Measurements from ENCODE around the gene NTSR1.

NTSR1 gene

GRCh38 chr20:62782149-62782892, 73.7 kb downstream of the NTSR1 start:
- Histone ChIP-seq H3K18ac (ENCODE audit: low read length) (no peak overlapping the region), H2BK15ac (replicated peaks; ENCODE audit: low read depth) (no peak overlapping the region), H3K4me3 (ENCODE audit: low read length) (no peak overlapping the region), H2BK5ac (ENCODE audit: low read length) (no peak overlapping the region), H3K4ac (ENCODE audit: low read depth, low read length) (no peak overlapping the region), H3K9ac (ENCODE audit: low read length) (no peak overlapping the region), H3K56ac (ENCODE audit: low read length) (no peak overlapping the region), H3K27me3 (ENCODE audit: insufficient read depth, low read length, poor library complexity) (no peaks in the 10 kb centered on the region), H2AK5ac (ENCODE audit: low read length) (no peak overlapping the region), H3K4me2 (ENCODE audit: low read length) (no peak overlapping the region), H3K79me2 (ENCODE audit: control insufficient read depth, insufficient read depth, low read length) (no peaks in the 10 kb centered on the region), H3K23ac (ENCODE audit: low read length) (no peak overlapping the region), H3K36me3 (ENCODE audit: control insufficient read depth, insufficient read depth, low read length) (no peaks in the 10 kb centered on the region), H4K8ac (ENCODE audit: low read depth, low read length) (no peak overlapping the region), H3K79me1 (ENCODE audit: low read length) (no peaks in the 10 kb centered on the region), H3K27ac (ENCODE audit: low read depth, low read length) (no peak overlapping the region), H2BK120ac (ENCODE audit: low read depth, low read length) (no peak overlapping the region), H4K5ac (ENCODE audit: low read length) (no peak overlapping the region), H3K4me1 (ENCODE audit: control insufficient read depth, low read depth, low read length) (no peaks in the 10 kb centered on the region)
- no CpG with 5 or more reads among the region's 18 CpGs for WGBS (ENCODE audit: extremely low coverage, insufficient coverage, low lambda C conversion rate)
- DNase-seq: no peak

- no peak overlapping the region for H2BK120ac ChIP-seq (ENCODE audit: low read depth, low read length)
- H3K4me3 ChIP-seq (ENCODE audit: low read length): no peak overlapping the region
- H3K79me2 ChIP-seq (ENCODE audit: control insufficient read depth, insufficient read depth, low read length): no peaks in the 10 kb centered on the region
- no peak overlapping the region for H3K9ac ChIP-seq (ENCODE audit: low read length)
- H3K4ac ChIP-seq (ENCODE audit: low read depth, low read length): no peak overlapping the region
- H2AK5ac ChIP-seq (ENCODE audit: low read length): no peak overlapping the region
- no CpG with 5 or more reads among the region's 9 CpGs for WGBS (ENCODE audit: extremely low coverage, insufficient coverage, low lambda C conversion rate)
- H4K5ac ChIP-seq (ENCODE audit: low read length): no peak overlapping the region
- H3K27ac ChIP-seq (ENCODE audit: low read depth, low read length): no peak overlapping the region
- H3K36me3 ChIP-seq (ENCODE audit: control insufficient read depth, insufficient read depth, low read length): no peaks in the 10 kb centered on the region
- H3K79me1 ChIP-seq (ENCODE audit: low read length): no peaks in the 10 kb centered on the region
- H3K56ac ChIP-seq (ENCODE audit: low read length): no peak overlapping the region
- no peaks in the 10 kb centered on the region for H3K4me1 ChIP-seq (ENCODE audit: control insufficient read depth, low read depth, low read length)
- H3K4me2 ChIP-seq (ENCODE audit: low read length): no peak overlapping the region
- H4K8ac ChIP-seq (ENCODE audit: low read depth, low read length): no peak overlapping the region
- no peak overlapping the region for H3K18ac ChIP-seq (ENCODE audit: low read length)
- H2BK15ac ChIP-seq (replicated peaks; ENCODE audit: low read depth): no peak overlapping the region
- no peak overlapping the region for H3K23ac ChIP-seq (ENCODE audit: low read length)
- H2BK5ac ChIP-seq (ENCODE audit: low read length): no peak overlapping the region
- no peak for DNase-seq
- H3K27me3 ChIP-seq (ENCODE audit: insufficient read depth, low read length, poor library complexity): no peaks in the 10 kb centered on the region
Observed at GRCh38 chr20:62782893-62783278, 74.2 kb downstream of the NTSR1 start.

GRCh38 chr20:62784497-62784896, 75.9 kb downstream of the NTSR1 start:
- no peak overlapping the region for H3K9ac ChIP-seq (ENCODE audit: low read length)
- no CpG with 5 or more reads among the region's 16 CpGs for WGBS (ENCODE audit: extremely low coverage, insufficient coverage, low lambda C conversion rate)
- H3K79me1 ChIP-seq (ENCODE audit: low read length): no peaks in the 10 kb centered on the region
- H3K79me2 ChIP-seq (ENCODE audit: control insufficient read depth, insufficient read depth, low read length): no peaks in the 10 kb centered on the region
- H4K8ac ChIP-seq (ENCODE audit: low read depth, low read length): no peak overlapping the region
- H3K36me3 ChIP-seq (ENCODE audit: control insufficient read depth, insufficient read depth, low read length): no peaks in the 10 kb centered on the region
- H3K4ac ChIP-seq (ENCODE audit: low read depth, low read length): no peak overlapping the region
- H3K18ac ChIP-seq (ENCODE audit: low read length): no peak overlapping the region
- H3K27ac ChIP-seq (ENCODE audit: low read depth, low read length): no peak overlapping the region
- H3K56ac ChIP-seq (ENCODE audit: low read length): no peak overlapping the region
- no peak overlapping the region for H3K23ac ChIP-seq (ENCODE audit: low read length)
- H2BK120ac ChIP-seq (ENCODE audit: low read depth, low read length): no peak overlapping the region
- H3K4me3 ChIP-seq (ENCODE audit: low read length): no peak overlapping the region
- H3K27me3 ChIP-seq (ENCODE audit: insufficient read depth, low read length, poor library complexity): no peaks in the 10 kb centered on the region
- DNase-seq: no peak
- H2BK15ac ChIP-seq (replicated peaks; ENCODE audit: low read depth): no peak overlapping the region
- H2BK5ac ChIP-seq (ENCODE audit: low read length): no peak overlapping the region
- no peak overlapping the region for H4K5ac ChIP-seq (ENCODE audit: low read length)
- H3K4me1 ChIP-seq (ENCODE audit: control insufficient read depth, low read depth, low read length): no peaks in the 10 kb centered on the region
- no peak overlapping the region for H3K4me2 ChIP-seq (ENCODE audit: low read length)
- no peak overlapping the region for H2AK5ac ChIP-seq (ENCODE audit: low read length)

- Histone ChIP-seq H3K4ac (ENCODE audit: low read depth, low read length) (no peak overlapping the region), H3K79me1 (ENCODE audit: low read length) (no peaks in the 10 kb centered on the region), H2AK5ac (ENCODE audit: low read length) (no peak overlapping the region), H3K4me1 (ENCODE audit: control insufficient read depth, low read depth, low read length) (no peaks in the 10 kb centered on the region), H3K36me3 (ENCODE audit: control insufficient read depth, insufficient read depth, low read length) (no peaks in the 10 kb centered on the region), H2BK5ac (ENCODE audit: low read length) (no peak overlapping the region), H3K4me3 (ENCODE audit: low read length) (no peak overlapping the region), H3K4me2 (ENCODE audit: low read length) (no peak overlapping the region), H3K18ac (ENCODE audit: low read length) (no peak overlapping the region), H4K5ac (ENCODE audit: low read length) (no peak overlapping the region), H3K56ac (ENCODE audit: low read length) (no peak overlapping the region), H3K23ac (ENCODE audit: low read length) (no peak overlapping the region), H2BK120ac (ENCODE audit: low read depth, low read length) (no peak overlapping the region), H3K27me3 (ENCODE audit: insufficient read depth, low read length, poor library complexity) (no peaks in the 10 kb centered on the region), H3K27ac (ENCODE audit: low read depth, low read length) (no peak overlapping the region), H4K8ac (ENCODE audit: low read depth, low read length) (no peak overlapping the region), H3K9ac (ENCODE audit: low read length) (no peak overlapping the region), H3K79me2 (ENCODE audit: control insufficient read depth, insufficient read depth, low read length) (no peaks in the 10 kb centered on the region), H2BK15ac (replicated peaks; ENCODE audit: low read depth) (no peak overlapping the region)
- WGBS (ENCODE audit: extremely low coverage, insufficient coverage, low lambda C conversion rate): no CpG with 5 or more reads among the region's 11 CpGs
- no peak for DNase-seq
Observed at GRCh38 chr20:62785393-62785792, 76.8 kb downstream of the NTSR1 start.

- no peak overlapping the region for H3K18ac ChIP-seq (ENCODE audit: low read length)
- no peak overlapping the region for H4K8ac ChIP-seq (ENCODE audit: low read depth, low read length)
- no peak overlapping the region for H3K56ac ChIP-seq (ENCODE audit: low read length)
- no CpG with 5 or more reads among the region's 13 CpGs for WGBS (ENCODE audit: extremely low coverage, insufficient coverage, low lambda C conversion rate)
- H3K4ac ChIP-seq (ENCODE audit: low read depth, low read length): no peak overlapping the region
- no peak overlapping the region for H2BK120ac ChIP-seq (ENCODE audit: low read depth, low read length)
- H3K4me1 ChIP-seq (ENCODE audit: control insufficient read depth, low read depth, low read length): no peaks in the 10 kb centered on the region
- no peak for DNase-seq
- no peaks in the 10 kb centered on the region for H3K36me3 ChIP-seq (ENCODE audit: control insufficient read depth, insufficient read depth, low read length)
- no peak overlapping the region for H3K23ac ChIP-seq (ENCODE audit: low read length)
- H2AK5ac ChIP-seq (ENCODE audit: low read length): no peak overlapping the region
- H2BK15ac ChIP-seq (replicated peaks; ENCODE audit: low read depth): no peak overlapping the region
- H4K5ac ChIP-seq (ENCODE audit: low read length): no peak overlapping the region
- H3K27ac ChIP-seq (ENCODE audit: low read depth, low read length): no peak overlapping the region
- no peak overlapping the region for H3K4me2 ChIP-seq (ENCODE audit: low read length)
- H3K79me2 ChIP-seq (ENCODE audit: control insufficient read depth, insufficient read depth, low read length): no peaks in the 10 kb centered on the region
- H3K27me3 ChIP-seq (ENCODE audit: insufficient read depth, low read length, poor library complexity): no peaks in the 10 kb centered on the region
- no peak overlapping the region for H2BK5ac ChIP-seq (ENCODE audit: low read length)
- H3K79me1 ChIP-seq (ENCODE audit: low read length): no peaks in the 10 kb centered on the region
- no peak overlapping the region for H3K9ac ChIP-seq (ENCODE audit: low read length)
- no peak overlapping the region for H3K4me3 ChIP-seq (ENCODE audit: low read length)
Observed at GRCh38 chr20:62786157-62786556, 77.5 kb downstream of the NTSR1 start.

- Histone ChIP-seq H2AK5ac (ENCODE audit: low read length) (no peak overlapping the region), H3K56ac (ENCODE audit: low read length) (no peak overlapping the region), H3K4me1 (ENCODE audit: control insufficient read depth, low read depth, low read length) (no peaks in the 10 kb centered on the region), H3K27me3 (ENCODE audit: insufficient read depth, low read length, poor library complexity) (no peaks in the 10 kb centered on the region), H3K18ac (ENCODE audit: low read length) (no peak overlapping the region), H3K9ac (ENCODE audit: low read length) (no peak overlapping the region), H3K27ac (ENCODE audit: low read depth, low read length) (no peak overlapping the region), H3K79me1 (ENCODE audit: low read length) (no peaks in the 10 kb centered on the region), H3K23ac (ENCODE audit: low read length) (no peak overlapping the region), H4K5ac (ENCODE audit: low read length) (no peak overlapping the region), H3K4me2 (ENCODE audit: low read length) (no peak overlapping the region), H2BK5ac (ENCODE audit: low read length) (no peak overlapping the region), H3K36me3 (ENCODE audit: control insufficient read depth, insufficient read depth, low read length) (no peaks in the 10 kb centered on the region), H3K79me2 (ENCODE audit: control insufficient read depth, insufficient read depth, low read length) (no peaks in the 10 kb centered on the region), H2BK120ac (ENCODE audit: low read depth, low read length) (no peak overlapping the region), H3K4me3 (ENCODE audit: low read length) (no peak overlapping the region), H4K8ac (ENCODE audit: low read depth, low read length) (no peak overlapping the region), H3K4ac (ENCODE audit: low read depth, low read length) (no peak overlapping the region), H2BK15ac (replicated peaks; ENCODE audit: low read depth) (no peak overlapping the region)
- DNase-seq: no peak
- WGBS (ENCODE audit: extremely low coverage, insufficient coverage, low lambda C conversion rate): no CpG with 5 or more reads among the region's 7 CpGs
Observed at GRCh38 chr20:62787321-62787720, 78.7 kb downstream of the NTSR1 start.
